ENCODE data around the gene RTN4RL1. TPM values are rescaled to one million over a fixed set of nuclear protein-coding genes. Genes with fewer than 3 reads are reported as not detected.

RTN4RL1 gene
- total RNA-seq, 1 donor = not detected

DNA sequence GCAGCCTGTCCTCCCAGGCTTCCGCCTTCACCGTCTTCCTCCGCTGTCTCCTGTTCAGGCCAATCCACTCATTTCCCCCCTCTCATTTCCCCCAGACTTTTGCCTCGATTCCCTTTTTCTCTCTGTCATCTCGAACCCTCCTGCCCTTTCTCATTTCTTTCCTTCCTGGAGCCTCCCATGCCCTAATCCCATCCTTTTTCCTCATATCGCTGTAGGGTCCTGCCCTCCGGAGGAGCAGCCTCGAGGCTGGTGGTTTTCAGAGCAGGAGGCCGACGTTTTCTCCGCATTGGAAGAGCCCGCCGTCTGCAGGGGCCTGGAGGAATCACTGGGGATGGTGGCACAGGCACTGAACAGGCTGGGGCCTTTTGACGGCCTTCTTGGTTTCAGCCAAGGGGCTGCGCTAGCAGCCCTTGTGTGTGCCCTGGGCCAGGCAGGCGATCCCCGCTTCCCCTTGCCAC lies 17.3 kb upstream of the RTN4RL1 start:
- Histone ChIP-seq H3K27me3 (ENCODE audit: insufficient read depth, low read length) (no peaks in the 10 kb centered on the region), H3K4me3 (ENCODE audit: low read length) (peak overlapping the region; percentile 85), H3K9me3 (ENCODE audit: low read depth, low read length) (no peaks in the 10 kb centered on the region), H3K4me1 (ENCODE audit: insufficient read depth, low read length) (peaks cover 19% of the 10 kb centered on the region)

DNA sequence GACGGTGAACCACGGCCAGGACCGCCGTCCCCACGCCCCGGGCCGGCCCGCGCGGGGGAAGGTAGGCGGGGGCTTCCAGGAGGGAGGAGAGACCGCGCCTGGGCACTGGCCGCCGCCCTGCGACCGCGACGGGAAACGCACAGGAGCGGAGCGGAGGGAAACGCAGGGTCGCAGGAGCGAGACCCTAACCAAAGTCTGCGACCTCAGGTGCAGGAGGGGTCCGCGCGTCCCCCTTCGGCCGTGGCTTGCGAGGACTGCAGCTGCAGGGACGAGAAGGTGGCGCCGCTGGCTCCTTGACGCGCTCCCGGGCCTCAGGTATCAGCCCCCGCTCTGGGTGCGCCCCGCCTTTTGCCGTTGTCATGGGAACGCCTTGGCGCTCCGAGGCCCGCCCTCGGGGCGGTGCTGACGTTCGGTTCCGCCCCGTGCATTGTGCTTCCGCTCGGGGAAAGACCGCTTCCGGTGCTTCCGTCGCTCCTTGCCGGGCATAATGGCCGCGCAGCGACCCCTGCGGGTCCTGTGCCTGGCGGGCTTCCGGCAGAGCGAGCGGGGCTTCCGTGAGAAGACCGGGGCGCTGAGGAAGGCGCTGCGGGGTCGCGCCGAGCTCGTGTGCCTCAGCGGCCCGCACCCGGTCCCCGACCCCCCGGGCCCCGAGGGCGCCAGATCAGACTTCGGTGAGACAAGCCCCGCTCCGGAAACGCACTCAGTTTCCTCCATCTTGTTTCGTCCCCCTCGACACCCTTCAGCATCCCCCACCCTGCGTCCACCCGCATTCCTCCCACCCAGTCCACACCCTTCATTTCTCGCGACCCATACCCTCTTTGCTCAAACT lies 16.6 kb upstream of the RTN4RL1 start, which contains the start of gene OVCA2:
TSS of gene OVCA2 (plus strand) at position 462 of the 829 bp plus-strand sequence. CDS start at position 488, 26 bp downstream.
- peaks cover 19% of the 10 kb centered on the region for H3K4me1 ChIP-seq (ENCODE audit: insufficient read depth, low read length)
- peak within 1 kb of the TSS; percentile 85 for H3K4me3 ChIP-seq (ENCODE audit: low read length)
- no peaks in the 10 kb centered on the region for H3K27me3 ChIP-seq (ENCODE audit: insufficient read depth, low read length)
- no peaks in the 10 kb centered on the region for H3K9me3 ChIP-seq (ENCODE audit: low read depth, low read length)

DNA sequence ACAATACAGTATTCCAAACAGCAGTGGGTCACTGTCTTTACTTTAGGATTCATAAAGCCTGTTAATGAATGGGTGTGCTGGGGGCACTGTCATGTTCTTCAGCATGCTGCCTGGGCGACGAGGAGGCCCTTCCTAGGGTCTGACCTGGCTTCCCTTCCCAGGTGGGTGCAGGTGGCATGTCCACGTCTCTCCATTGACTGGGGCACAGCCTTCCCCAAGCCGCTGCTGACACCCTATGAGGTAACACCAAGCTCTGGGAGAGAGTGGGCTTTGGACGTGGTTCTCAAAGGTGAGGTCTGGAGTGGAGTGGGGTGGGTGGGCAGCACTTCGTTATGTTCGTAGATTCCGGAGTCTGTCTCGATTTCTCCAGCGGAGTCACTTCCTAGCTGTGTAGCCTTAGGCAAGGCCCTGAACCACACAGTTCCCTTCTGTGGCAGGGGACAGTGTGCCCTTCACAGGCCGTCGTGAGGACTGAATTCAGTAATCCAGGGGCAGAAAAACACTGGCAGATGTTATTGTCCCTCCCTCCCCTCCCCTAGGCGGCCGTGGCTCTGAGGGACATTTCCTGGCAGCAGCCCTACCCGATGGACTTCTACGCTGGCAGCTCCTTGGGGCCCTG lies 15.9 kb upstream of the RTN4RL1 start:
- Histone ChIP-seq H3K9me3 (ENCODE audit: low read depth, low read length) (no peaks in the 10 kb centered on the region), H3K4me3 (ENCODE audit: low read length) (peak overlapping the region; percentile 85), H3K4me1 (ENCODE audit: insufficient read depth, low read length) (peaks cover 19% of the 10 kb centered on the region), H3K27me3 (ENCODE audit: insufficient read depth, low read length) (no peaks in the 10 kb centered on the region)

DNA sequence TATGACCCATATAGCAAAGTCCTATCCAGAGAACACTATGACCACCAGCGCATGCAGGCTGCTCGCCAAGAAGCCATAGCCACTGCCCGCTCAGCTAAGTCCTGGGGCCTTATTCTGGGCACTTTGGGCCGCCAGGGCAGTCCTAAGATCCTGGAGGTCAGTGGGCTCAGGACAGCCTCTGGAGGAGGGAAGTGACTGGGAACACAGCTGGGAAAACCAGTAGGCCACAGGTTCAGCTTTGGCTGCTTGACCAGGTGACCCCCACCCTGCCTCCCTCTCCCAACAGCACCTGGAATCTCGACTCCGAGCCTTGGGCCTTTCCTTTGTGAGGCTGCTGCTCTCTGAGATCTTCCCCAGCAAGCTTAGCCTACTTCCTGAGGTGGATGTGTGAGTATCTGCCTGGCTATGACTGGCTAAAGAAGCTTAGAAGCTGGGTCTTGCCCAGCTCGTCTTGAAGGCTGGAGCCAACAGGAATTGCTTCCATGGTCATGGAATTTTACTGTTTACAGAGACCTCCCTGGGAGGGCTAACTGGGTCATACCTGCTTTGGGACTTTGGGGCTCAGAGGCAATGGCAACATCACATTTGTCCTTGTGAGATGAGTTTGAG lies 15.2 kb upstream of the RTN4RL1 start:
- Histone ChIP-seq H3K4me1 (ENCODE audit: insufficient read depth, low read length) (peaks cover 19% of the 10 kb centered on the region), H3K27me3 (ENCODE audit: insufficient read depth, low read length) (no peaks in the 10 kb centered on the region), H3K4me3 (ENCODE audit: low read length) (no peak overlapping the region), H3K9me3 (ENCODE audit: low read depth, low read length) (no peaks in the 10 kb centered on the region)

DNA sequence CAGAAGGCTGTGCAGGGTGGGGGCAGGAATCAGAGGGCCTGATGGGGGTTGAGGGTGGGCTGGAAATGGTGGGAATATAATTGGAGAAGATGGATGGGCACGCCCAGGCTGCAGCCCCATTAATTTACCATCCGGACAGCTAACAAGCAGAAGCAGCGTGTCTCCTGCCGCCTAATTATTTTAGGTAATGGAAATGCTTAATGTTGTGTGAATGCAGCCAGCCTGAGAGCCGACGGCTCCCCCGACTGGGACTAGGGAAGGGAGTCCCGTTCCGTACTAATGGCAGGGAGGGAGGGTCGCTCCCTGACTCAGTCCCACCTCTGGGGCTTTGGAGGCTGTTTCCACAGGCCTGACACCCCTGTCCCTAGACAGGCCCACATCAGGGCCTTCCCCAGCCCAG lies 12.0 kb upstream of the RTN4RL1 start:
- Histone ChIP-seq H3K4me1 (ENCODE audit: insufficient read depth, low read length) (peaks cover 8% of the 10 kb centered on the region), H3K27me3 (ENCODE audit: insufficient read depth, low read length) (no peaks in the 10 kb centered on the region), H3K9me3 (ENCODE audit: low read depth, low read length) (no peaks in the 10 kb centered on the region)

DNA sequence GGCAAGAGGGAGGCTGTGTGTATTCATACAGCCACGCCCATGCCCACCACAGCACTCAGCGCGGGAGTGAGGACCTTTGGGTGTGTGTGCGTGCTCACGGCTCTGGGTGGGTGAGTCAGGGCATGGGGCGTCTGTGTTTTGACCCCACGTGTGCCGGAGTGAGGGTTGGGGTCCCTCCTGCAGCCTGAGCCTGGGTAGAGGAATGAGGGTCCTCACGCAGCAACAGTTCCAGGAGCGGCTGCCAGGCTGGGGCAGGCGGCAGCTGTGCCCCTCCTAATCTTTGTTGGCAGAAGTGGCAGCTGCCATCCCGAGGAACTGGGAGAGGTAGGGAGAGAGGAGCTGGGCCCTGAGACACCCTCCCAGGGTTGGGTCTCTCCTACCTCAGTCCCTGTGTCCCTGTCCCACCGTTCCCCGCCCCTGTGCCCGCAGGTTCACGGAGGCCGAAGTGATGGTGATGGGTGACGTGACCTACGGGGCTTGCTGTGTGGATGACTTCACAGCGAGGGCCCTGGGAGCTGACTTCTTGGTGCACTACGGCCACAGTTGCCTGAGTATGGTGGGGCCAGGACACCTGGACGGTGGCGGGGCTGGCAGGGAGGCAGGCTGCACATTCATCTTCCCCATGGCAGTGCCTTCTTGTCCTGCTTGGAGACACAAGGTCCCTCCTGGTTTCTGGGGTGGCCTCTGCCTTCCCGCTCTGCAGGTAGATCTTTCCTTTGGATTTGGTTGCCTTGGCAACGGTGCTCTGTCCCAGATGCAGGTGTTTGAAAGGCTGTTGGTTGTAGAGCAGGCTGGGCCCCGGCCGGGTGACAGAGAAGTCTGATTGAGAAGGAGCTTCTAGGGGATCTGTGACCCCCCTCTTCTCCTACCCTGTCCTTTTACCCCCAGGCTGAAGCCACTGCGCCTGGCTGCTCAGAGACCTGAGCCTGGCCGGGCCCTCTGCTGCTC lies 10.7 kb upstream of the RTN4RL1 start:
- H3K9me3 ChIP-seq (ENCODE audit: low read depth, low read length) = no peaks in the 10 kb centered on the region
- H3K4me1 ChIP-seq (ENCODE audit: insufficient read depth, low read length) = peaks cover 8% of the 10 kb centered on the region
- no peaks in the 10 kb centered on the region for H3K27me3 ChIP-seq (ENCODE audit: insufficient read depth, low read length)
- H3K4me3 ChIP-seq (ENCODE audit: low read length) = no peak overlapping the region

More for the DNA sequence above, 12.0 kb upstream of the RTN4RL1 start:
- no peak overlapping the region for H3K4me3 ChIP-seq (ENCODE audit: low read length)

DNA sequence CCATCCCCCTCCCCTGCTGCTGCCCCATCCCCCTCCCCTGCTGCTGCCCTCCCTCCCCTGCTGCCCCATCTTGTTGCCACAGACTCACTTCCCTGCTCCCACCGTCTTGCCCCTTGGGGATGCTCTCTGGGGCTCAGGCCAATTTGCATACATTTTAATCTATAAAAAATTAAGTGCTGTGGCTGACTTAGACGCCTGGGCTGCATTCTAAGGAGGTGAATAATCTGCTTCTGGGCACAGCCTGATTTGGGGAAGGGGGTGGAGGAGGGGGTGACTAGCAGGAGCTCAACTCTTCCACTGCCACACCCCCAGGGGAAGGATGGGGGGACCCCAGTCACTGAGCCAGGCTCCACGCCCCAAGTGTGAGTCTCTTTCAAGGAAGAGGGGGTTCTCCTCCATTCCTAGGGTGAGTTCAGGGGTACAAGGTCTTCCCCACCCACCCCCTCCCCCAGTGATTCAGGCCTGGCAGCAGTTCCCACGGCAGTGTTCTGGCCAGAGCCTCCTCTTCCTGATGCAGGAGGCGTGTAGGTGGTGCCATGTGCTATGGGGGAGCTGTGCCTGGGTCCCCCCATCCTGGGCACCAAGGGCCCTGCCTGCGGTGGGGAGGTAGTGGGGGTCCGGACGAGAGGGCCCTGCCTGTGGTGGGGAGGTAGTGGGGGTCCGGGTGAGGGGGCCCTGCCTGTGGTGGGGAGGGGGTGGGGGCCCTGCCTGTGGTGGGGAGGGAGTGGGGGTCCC lies 9.8 kb upstream of the RTN4RL1 start:
- peaks cover 12% of the 10 kb centered on the region for H3K4me1 ChIP-seq (ENCODE audit: insufficient read depth, low read length)
- no peaks in the 10 kb centered on the region for H3K9me3 ChIP-seq (ENCODE audit: low read depth, low read length)
- H3K27me3 ChIP-seq (ENCODE audit: insufficient read depth, low read length) = no peaks in the 10 kb centered on the region
- H3K4me3 ChIP-seq (ENCODE audit: low read length) = no peak overlapping the region

DNA sequence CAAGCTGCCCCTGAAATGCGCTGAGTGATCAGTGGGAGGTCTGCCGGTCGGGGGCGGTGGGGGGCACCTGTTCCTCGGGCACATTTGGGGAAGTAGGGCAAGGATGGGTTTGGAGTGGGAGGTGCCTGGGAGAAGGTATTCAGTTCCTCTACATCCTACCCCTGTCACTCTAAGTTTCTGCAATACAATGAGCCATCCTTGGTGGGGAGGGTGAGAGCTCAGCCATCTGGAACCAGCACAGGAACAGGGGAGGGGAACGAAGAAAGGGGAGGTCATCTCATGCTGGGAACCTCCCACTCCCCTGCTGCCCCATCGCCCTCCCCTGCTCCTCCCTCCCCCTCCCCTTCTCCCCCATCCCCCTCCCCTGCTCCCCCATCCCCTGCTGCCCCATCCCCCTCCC lies 9.0 kb upstream of the RTN4RL1 start:
- H3K4me1 ChIP-seq (ENCODE audit: insufficient read depth, low read length) = peaks cover 16% of the 10 kb centered on the region
- no peaks in the 10 kb centered on the region for H3K9me3 ChIP-seq (ENCODE audit: low read depth, low read length)
- peaks cover 4% of the 10 kb centered on the region for H3K27me3 ChIP-seq (ENCODE audit: insufficient read depth, low read length)
- H3K4me3 ChIP-seq (ENCODE audit: low read length) = no peak overlapping the region

DNA sequence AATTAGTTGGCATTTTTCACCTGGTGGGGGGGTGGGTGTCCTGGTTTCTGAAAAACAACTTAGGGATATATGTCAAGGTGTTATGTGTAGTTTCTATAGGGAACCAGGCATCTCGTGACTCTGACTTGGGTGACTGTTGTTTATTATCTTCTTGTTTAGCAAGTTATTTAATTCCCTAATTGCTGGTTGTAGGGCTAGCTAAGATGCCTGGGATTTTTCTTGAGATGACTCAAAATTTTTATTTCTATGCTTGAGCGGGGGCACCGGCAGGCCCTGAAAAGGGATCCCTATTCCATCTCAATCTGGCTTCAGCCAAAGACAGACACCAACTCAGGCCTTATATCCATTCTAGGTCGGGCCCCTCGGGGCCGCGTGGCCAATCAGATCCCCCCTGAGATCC lies 8.0 kb upstream of the RTN4RL1 start:
- Histone ChIP-seq H3K9me3 (ENCODE audit: low read depth, low read length) (no peaks in the 10 kb centered on the region), H3K27me3 (ENCODE audit: insufficient read depth, low read length) (peaks cover 11% of the 10 kb centered on the region), H3K4me3 (ENCODE audit: low read length) (no peak overlapping the region), H3K4me1 (ENCODE audit: insufficient read depth, low read length) (peaks cover 16% of the 10 kb centered on the region)

DNA sequence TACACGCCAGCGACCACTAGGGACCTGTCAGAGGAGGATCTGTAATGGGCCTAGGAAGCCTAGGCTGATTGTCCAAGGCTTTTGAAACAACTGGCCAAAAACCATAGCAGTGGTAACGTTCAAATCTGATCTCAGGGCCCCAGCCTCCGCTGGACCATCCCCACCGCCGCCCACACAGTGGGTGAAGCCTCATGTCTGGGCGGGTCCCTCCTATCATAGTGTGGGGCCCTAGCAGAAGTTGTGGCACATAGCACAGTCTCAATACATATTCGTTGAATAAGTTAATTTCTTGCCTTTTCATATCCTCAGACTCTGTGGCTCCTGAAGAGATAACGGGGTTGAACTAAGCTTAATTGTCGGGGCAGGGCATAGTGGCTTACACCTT lies 5.6 kb upstream of the RTN4RL1 start:
- H3K9me3 ChIP-seq (ENCODE audit: low read depth, low read length) = no peaks in the 10 kb centered on the region
- peak overlapping the region; percentile 91 for H3K4me3 ChIP-seq (ENCODE audit: low read length)
- peaks cover 28% of the 10 kb centered on the region for H3K27me3 ChIP-seq (ENCODE audit: insufficient read depth, low read length)
- peaks cover 21% of the 10 kb centered on the region for H3K4me1 ChIP-seq (ENCODE audit: insufficient read depth, low read length)

DNA sequence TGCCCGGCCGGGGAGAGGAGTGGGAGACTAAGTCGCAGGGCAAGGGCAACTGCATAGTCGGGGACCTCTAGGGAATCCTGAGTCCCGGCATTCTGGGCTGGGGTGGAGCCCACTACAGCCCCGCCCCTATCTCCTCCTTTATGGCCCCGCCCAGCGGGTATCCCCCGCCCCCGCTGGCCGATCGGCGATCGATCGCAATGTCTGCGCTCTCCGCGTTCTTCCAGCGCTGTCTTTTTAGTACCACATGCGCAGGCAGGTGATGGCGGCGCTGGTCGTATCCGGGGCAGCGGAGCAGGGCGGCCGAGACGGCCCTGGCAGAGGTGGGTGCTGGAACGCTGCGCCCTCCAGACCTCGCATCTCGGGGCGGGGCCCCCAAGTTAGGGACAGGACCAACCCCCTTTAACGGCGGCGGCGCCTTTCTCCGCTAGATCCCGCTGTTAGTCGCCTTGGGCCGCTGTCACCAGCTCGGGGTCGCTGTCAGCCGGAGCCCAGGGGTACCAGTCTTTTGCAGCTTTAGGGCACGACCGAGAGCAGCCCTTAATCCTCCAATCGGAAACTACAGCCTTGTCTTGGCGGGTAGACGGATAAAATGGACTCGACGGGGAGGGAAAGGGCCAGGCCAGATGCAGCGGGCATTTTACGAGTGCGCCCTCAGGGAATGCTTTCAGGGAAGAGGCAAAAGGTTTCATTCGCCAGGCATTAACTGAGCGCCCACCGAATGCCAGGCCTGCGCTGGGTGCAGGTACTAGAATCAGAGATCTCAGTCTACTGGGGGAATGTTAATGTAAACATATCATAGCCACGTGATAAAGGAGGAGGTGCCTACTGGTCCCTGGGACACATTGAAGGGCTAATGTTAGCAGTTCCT lies 5.0 kb upstream of the RTN4RL1 start, which contains the start of gene DPH1:
TSS of gene DPH1 (plus strand) at position 243 of the 868 bp plus-strand sequence. CDS start at position 260, 17 bp downstream.
- peaks cover 32% of the 10 kb centered on the region for H3K27me3 ChIP-seq (ENCODE audit: insufficient read depth, low read length)
- H3K4me1 ChIP-seq (ENCODE audit: insufficient read depth, low read length) = peaks cover 26% of the 10 kb centered on the region
- H3K9me3 ChIP-seq (ENCODE audit: low read depth, low read length) = no peaks in the 10 kb centered on the region
- peak within 1 kb of the TSS; percentile 91 for H3K4me3 ChIP-seq (ENCODE audit: low read length)

DNA sequence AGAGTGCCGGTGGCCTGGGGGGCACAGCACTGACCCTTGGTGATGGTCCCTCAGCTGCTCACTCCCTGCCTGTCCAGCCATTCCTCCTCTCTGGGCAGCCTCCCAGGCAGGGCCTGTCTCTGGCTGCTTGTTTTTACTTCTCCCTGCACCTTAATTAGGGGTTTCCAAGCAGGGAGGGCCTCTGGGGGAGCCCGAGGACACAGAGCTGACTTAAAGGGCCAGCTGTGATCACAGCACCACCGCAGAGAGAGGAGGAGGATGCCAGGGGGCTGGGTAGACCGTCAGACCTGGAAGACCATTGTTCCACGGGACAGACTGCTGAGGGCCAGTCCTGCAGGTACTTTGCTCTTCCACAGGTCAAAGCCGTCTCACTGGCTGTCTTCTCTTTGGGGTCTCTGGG lies 3.6 kb upstream of the RTN4RL1 start:
- no peaks in the 10 kb centered on the region for H3K9me3 ChIP-seq (ENCODE audit: low read depth, low read length)
- H3K4me1 ChIP-seq (ENCODE audit: insufficient read depth, low read length) = peaks cover 40% of the 10 kb centered on the region
- no peak overlapping the region for H3K4me3 ChIP-seq (ENCODE audit: low read length)
- H3K27me3 ChIP-seq (ENCODE audit: insufficient read depth, low read length) = peaks cover 41% of the 10 kb centered on the region

DNA sequence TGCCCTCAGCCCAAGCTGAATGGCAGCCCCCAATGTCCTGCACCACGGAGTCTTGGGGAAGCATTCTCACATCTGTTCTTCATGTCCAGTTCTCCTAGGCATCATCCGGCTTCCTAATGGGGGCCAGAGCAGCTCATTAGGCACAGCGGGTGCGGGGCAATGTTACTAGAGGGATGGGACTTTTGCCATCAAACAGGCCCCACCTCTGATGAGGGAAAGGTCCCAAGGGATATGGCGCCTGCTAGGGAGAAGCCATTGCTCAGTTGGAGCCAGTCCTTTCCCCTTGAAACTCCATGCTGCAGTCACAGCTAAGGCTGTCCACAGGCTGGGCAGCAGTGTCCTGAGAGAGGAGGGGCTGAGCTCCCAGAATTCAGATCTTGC lies 3.1 kb upstream of the RTN4RL1 start:
- Histone ChIP-seq H3K9me3 (ENCODE audit: low read depth, low read length) (no peaks in the 10 kb centered on the region), H3K27me3 (ENCODE audit: insufficient read depth, low read length) (peaks cover 42% of the 10 kb centered on the region), H3K4me3 (ENCODE audit: low read length) (no peak overlapping the region), H3K4me1 (ENCODE audit: insufficient read depth, low read length) (peaks cover 45% of the 10 kb centered on the region)

Measured in mononuclear cell (primary cell).